HepG2 (cell line): ENCODE measurements around the gene ROCK1. TPM values are rescaled to one million over a fixed set of nuclear protein-coding genes. Genes with fewer than 3 reads are reported as not detected.

ENCODE experiments used
- ATAC-seq: fragments of 200-7000 bp; cut with Tn5 transposase; 3 replicates; pipeline ENCODE4 v1.9.1; 2020; ENCODE audit warnings: mild to moderate bottlenecking, moderate library complexity
- BruUV-seq: library from RNA; stranded (reverse); fragments of 400-500 nt; replicated peaks from 2 replicates; lab custom pipeline; 2021; lab: Mats Ljungman, UMichigan
- CTCF ChIA-PET: fragments of 300-600 bp; formaldehyde crosslinking; extraction: SDS; loops from one replicate; lab custom pipeline; 2021; ENCODE audit warnings: low total read pairs, inconsistent platforms, low intra/inter-chr PET ratio; lab: Yijun Ruan, JAX
- POLR2A ChIA-PET: fragments of 350-600 bp; sonication (Branson Sonifier 250); formaldehyde crosslinking; loops from one replicate; lab custom pipeline; 2020; ENCODE audit warnings: antibody characterized with exemption, inconsistent platforms; lab: Yijun Ruan, JAX
- DNase-seq: peaks from one replicate; pipeline ENCODE4 v3.0.0-alpha.2; 2015; ENCODE audit warnings: low spot score
- FAIRE-seq: peaks from 3 replicates; lab custom pipeline; 2011; peaks lifted over from hg19 to GRCh38; lab: Jason Lieb, UNC
- H2AFZ ChIP-seq: one replicate; pipeline ENCODE4 v1.6.1; 2011; ENCODE audit warnings: low read length, inconsistent platforms
- H3K27ac ChIP-seq: fragments of 300-600 bp; 3 replicates; pipeline ENCODE4 v1.8.0; 2011; ENCODE audit warnings: mixed run types, mild to moderate bottlenecking, mixed read lengths, low read length, inconsistent platforms; ENCODE audit not compliant: insufficient read depth; ENCODE audit errors: extremely low read length
- H3K27me3 ChIP-seq, 2 experiments: fragments of 200-600 bp in 1 of 2; 2 replicates in 1 of 2; 3 replicates in 1 of 2; pipeline versions ENCODE4 v1.6.0 to v1.8.0; 2011; ENCODE audit warnings: low read length in 2 of 2, mild to moderate bottlenecking in 2 of 2, moderate library complexity in 2 of 2, inconsistent platforms in 1 of 2; ENCODE audit not compliant: insufficient read depth in 2 of 2, control insufficient read depth in 1 of 2
- H3K36me3 ChIP-seq, 2 experiments: fragments of 200-600 bp in 1 of 2; replicated peaks in 1 of 2; 2 replicates in 1 of 2; 3 replicates in 1 of 2; pipeline versions ENCODE4 v1.5.1 to v1.8.0; 2011; ENCODE audit warnings: low read length in 2 of 2, inconsistent platforms in 1 of 2; ENCODE audit not compliant: insufficient read depth in 2 of 2, control insufficient read depth in 1 of 2
- H3K4me1 ChIP-seq: 2 replicates; pipeline ENCODE4 v1.5.1; 2012; ENCODE audit warnings: low read length, inconsistent platforms; ENCODE audit not compliant: insufficient read depth
- H3K4me2 ChIP-seq: 2 replicates; pipeline ENCODE4 v1.6.0; 2011; ENCODE audit warnings: low read depth, low read length, inconsistent platforms
- H3K4me3 ChIP-seq, 3 experiments: fragments of 200-600 bp in 1 of 3; sonication (generic), shearing (Covaris generic) in 1 of 3; replicated peaks in 1 of 3; 2 replicates each; pipeline ENCODE4 v1.5.1; 2011 to 2016; ENCODE audit warnings: low read length in 3 of 3, inconsistent platforms in 2 of 3, low read depth in 2 of 3, mild to moderate bottlenecking in 2 of 3, control low read depth in 1 of 3, mixed read lengths in 1 of 3; ENCODE audit not compliant: insufficient read depth in 1 of 3
- H3K79me2 ChIP-seq: one replicate; pipeline ENCODE4 v1.6.1; 2011; ENCODE audit warnings: low read length, inconsistent platforms; ENCODE audit not compliant: insufficient read depth
- H3K9ac ChIP-seq: 2 replicates; pipeline ENCODE4 v1.6.0; 2011; ENCODE audit warnings: mild to moderate bottlenecking, low read depth, low read length, inconsistent platforms; ENCODE audit not compliant: insufficient read depth
- H3K9me3 ChIP-seq: 2 replicates; pipeline ENCODE4 v1.5.1; 2012; ENCODE audit warnings: mild to moderate bottlenecking, low read length
- H4K20me1 ChIP-seq: 2 replicates; pipeline ENCODE4 v1.6.0; 2011; ENCODE audit warnings: inconsistent platforms, mild to moderate bottlenecking, low read length, moderate library complexity; ENCODE audit not compliant: insufficient read depth
- ARNT ChIP-seq: fragments of 450-650 bp; IDR thresholded peaks from 2 replicates; pipeline ENCODE4 v1.6.1; 2017
- ATF7-NPFF ChIP-seq: sonication (generic); formaldehyde crosslinking; IDR thresholded peaks from 2 replicates; pipeline ENCODE4 v1.8.1; 2023; ENCODE audit warnings: mild to moderate bottlenecking, low read depth, missing genetic modification reagents, moderate library complexity
- ESRRA ChIP-seq: sonication (generic); formaldehyde crosslinking; IDR thresholded peaks from 2 replicates; pipeline ENCODE4 v1.5.1; 2020; ENCODE audit warnings: mild to moderate bottlenecking, low read depth, missing genetic modification reagents
- NFYB ChIP-seq: sonication (generic); formaldehyde crosslinking; IDR thresholded peaks from 2 replicates; pipeline ENCODE4 v1.4.0; 2020; ENCODE audit warnings: missing genetic modification reagents
- SRSF4 ChIP-seq: fragments of 200-400 bp; formaldehyde crosslinking; IDR thresholded peaks from one replicate; pipeline ENCODE4 v1.6.1; 2018; ENCODE audit warnings: mild to moderate bottlenecking, low read depth, low read length, moderate library complexity; ENCODE audit not compliant: poor library complexity, severe bottlenecking
- TCF12 ChIP-seq, 2 experiments: fragments of 450-650 bp in 1 of 2; sonication (generic) in 1 of 2; formaldehyde crosslinking in 1 of 2; IDR thresholded peaks; 2 replicates each; pipeline versions ENCODE4 v1.6.1 to v1.8.0; 2017 to 2022; ENCODE audit warnings: antibody characterized with exemption in 1 of 2, mild to moderate bottlenecking in 1 of 2, missing genetic modification reagents in 1 of 2, moderate library complexity in 1 of 2
- ZNF567 ChIP-seq: sonication (generic); formaldehyde crosslinking; IDR thresholded peaks from 2 replicates; pipeline ENCODE4 v1.8.1; 2023; ENCODE audit warnings: mild to moderate bottlenecking, missing genetic modification reagents, borderline replicate concordance
- ZSCAN5A ChIP-seq: sonication (generic); formaldehyde crosslinking; IDR thresholded peaks from 2 replicates; pipeline ENCODE4 v1.8.0; 2022; ENCODE audit warnings: mild to moderate bottlenecking, missing genetic modification reagents, borderline replicate concordance
- WGBS: methylation state at CpG from one replicate; pipeline ENCODE4 v1.1.6; 2017; ENCODE audit warnings: low lambda C conversion rate; 5-methylcytosine and 5-hydroxymethylcytosine counted together
- in situ Hi-C: cut with HindIII; loops from 2 replicates; pipeline ENCODE4 v1.10.0; 2017; ENCODE audit warnings: low pct_unique_long_range_greater_than_20kb; ENCODE audit not compliant: extremely low pct_ligation_motif_present
- intact Hi-C: fragments of 100-400 bp; cut with micrococcal nuclease; formaldehyde crosslinking; loops from one replicate; pipeline ENCODE4 v1.10.0; 2022; ENCODE audit not compliant: unreplicated experiment
- polyA plus RNA-seq, 8 experiments: library from polyadenylated mRNA; depleted of rRNA in 3 of 8; stranded (reverse) in 7 of 8; unstranded in 1 of 8; fragments of >200 nt; fragmentation: Illumina TruSeq in 4 of 8; extraction: Trizol in 4 of 8; gene quantifications; 2 replicates each; pipeline versions ENCODE4 v1.2.1 to v1.2.3, GENCODE V29; 2011 to 2016; ENCODE audit warnings: low read depth in 4 of 8, missing spikeins in 1 of 8, mixed read lengths in 1 of 8; ENCODE audit not compliant: insufficient read depth in 1 of 8
- total RNA-seq, 5 experiments: library from RNA; depleted of rRNA; stranded (reverse); fragments of >200 nt; fragmentation: Illumina TruSeq; extraction: Trizol; gene quantifications; 2 replicates each; pipeline ENCODE4 v1.2.3, GENCODE V29; 2016; ENCODE audit warnings: low read depth in 1 of 5

The ROCK1 gene
- total and polyA plus RNA-seq, 2 of the 13 experiments (the other 11 are each of a cell fraction or from before 2014, with no cell fraction given): 10.5 to 27.2 TPM

- TF ChIP-seq ZSCAN5A (CRISPR knock-in tag): no peak
- TF ChIP-seq ATF7-NPFF (CRISPR knock-in tag): no peak
- TF ChIP-seq SRSF4: no peak
- no peak for TF ChIP-seq TCF12 (IDR thresholded peaks at IDR 0.05)
- TF ChIP-seq TCF12 (CRISPR knock-in tag; IDR thresholded peaks at IDR 0.05): no peak
- no peak for TF ChIP-seq ESRRA (CRISPR knock-in tag)
- TF ChIP-seq, all 625 proteins: peak for 0
These were observed 20.8 kb upstream of the ROCK1 start (continued) for GRCh38 chr18:21132398-21132918.

GRCh38 chr18:21131698-21132227 lies 20.1 kb upstream of the ROCK1 start:
- TF ChIP-seq ZNF567 (CRISPR knock-in tag) (no peak), NFYB (CRISPR knock-in tag) (peak; percentile 42), ARNT (no peak)
- intact Hi-C loops: no loop called here
- in situ Hi-C loops: no loop called here
- FAIRE-seq (no peak), DNase-seq (no peak), ATAC-seq (no peak)
- Histone ChIP-seq H3K36me3 (no peaks in the 10 kb centered on the region), H2AFZ (no peak overlapping the region), H3K79me2 (no peaks in the 10 kb centered on the region), H3K27ac (no peak overlapping the region), H3K9me3 (no peaks in the 10 kb centered on the region), H3K4me1 (no peaks in the 10 kb centered on the region), H3K27me3 (peaks cover 0 to 3% of the 10 kb centered on the region in 2 experiments; a peak in 1 of 5 replicates), H4K20me1 (no peaks in the 10 kb centered on the region), H3K4me3 (no peak overlapping the region), H3K4me2 (no peak overlapping the region), H3K9ac (no peak overlapping the region)
- no TSS peak for BruUV-seq
- WGBS: 73% methylated on average over 9 of the region's 10 CpGs
- CTCF ChIA-PET: no interaction called here
- POLR2A ChIA-PET: no interaction called here
